Activated CD4-positive, alpha-beta T cell treated with anti-CD3 and anti-CD28 coated beads for 4 hours (primary cell): ENCODE results near the gene EEF1AKMT1.
"Not testable (repeated sequence)": the region's sequence is repeated elsewhere in the genome, so short reads cannot be mapped to it uniquely, and the experiment has no call there.

Source experiments
- DNase-seq, 2 donors: peaks; one replicate each; pipeline ENCODE4 v3.0.0-alpha.2; 2020

EEF1AKMT1 gene

DNA sequence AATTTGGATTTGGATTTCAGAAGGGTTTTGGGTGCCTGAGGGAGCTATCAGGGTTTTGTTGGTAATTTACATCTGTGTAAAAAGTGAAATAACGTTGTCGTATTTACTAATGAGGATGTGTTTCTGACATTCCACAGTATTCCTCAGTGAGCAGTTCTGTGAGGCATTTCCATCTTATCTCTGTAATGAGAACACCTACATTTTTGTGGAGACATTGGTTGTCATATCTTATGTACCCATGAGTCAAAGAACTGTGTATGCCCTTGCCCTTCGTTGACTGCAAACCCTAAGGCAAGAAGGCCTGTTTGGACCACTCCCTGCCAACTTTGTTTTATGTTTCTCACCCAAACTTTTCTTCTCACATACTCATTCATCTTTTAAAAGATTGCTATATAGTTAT is 84.5 kb downstream of the EEF1AKMT1 start:
- DNase-seq: no peak

DNA sequence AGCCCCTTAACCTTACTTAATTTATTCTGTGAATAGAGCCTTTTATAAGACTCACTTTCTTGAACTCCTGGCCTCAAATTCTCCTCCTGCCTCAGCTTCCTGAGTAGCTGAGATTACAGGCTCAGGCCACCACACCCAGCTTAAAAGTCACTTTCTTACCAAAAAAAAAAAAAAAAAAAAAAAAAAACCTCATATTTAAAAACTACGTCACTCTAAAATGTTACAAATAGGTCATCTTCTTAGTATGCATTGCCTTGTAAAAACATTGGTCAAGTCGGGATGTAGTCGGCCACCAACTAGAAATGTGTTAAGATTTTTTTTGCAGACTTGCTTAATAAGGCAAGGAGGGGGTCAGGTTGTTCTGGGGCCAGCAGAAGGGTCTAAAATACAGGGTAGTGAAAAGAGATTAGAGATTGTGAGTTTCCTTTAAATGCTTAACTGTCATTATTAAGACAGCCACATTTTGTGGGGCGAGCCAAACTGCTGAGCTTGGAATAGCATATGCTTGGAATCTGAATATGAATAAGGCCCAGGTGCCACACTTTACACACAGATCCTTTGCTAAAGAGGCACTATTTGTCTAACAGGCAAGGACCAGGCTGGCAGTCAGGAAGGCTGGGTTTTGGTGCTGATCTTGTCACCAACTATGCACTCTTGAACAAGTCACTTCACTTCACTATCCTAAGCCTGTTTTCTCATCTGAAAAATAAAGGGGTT is 86.7 kb downstream of the EEF1AKMT1 start:
- no peak for DNase-seq

GRCh38 chr13:20686167-20686566 is 87.6 kb downstream of the EEF1AKMT1 start:
- DNase-seq: no peak

DNA sequence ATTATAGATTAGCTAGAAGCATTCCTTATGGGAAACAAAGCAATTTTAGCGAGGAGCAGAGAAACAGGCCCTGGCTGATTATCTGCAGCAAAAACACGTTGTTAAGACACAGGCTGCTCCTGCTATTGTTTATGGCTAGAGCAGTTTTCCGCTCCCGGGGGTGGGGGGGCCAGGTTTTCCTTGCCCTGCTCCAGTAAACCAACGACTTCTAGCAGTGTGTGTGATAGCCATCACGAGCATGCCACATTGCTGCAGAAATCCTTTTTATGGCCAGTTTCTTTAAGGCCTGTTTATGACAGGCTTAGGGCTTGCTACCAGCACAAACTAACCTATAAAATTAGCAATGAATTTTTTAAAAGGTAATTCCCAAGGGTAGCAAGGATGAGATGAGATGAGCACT is 88.7 kb downstream of the EEF1AKMT1 start:
- DNase-seq: no peak

DNA sequence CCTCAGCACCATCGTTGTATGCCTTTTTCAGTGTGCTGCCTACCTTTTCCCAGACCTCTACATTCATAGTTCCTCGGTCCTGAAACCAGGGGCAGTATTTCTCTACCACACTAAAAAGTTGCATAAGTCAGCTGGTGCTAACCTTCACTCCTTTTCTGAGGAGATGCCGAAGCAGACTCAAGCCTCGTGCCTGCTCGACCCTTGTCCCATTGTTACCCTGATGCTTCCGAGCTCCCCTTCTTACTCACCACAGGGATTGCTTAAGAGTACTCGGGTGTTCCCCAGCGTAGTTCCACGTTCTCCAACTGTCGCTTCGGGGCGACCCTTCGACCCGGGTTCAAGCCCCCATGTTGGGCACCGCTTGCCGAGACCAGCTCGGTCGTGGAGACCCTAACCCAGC is 89.2 kb downstream of the EEF1AKMT1 start:
- DNase-seq: no peak

- no peak for DNase-seq
These were observed 89.7 kb downstream of the EEF1AKMT1 start for GRCh38 chr13:20684041-20684440.

GRCh38 chr13:20682061-20682460 is 91.7 kb downstream of the EEF1AKMT1 start:
- no peak for DNase-seq

- not testable (repeated sequence) for DNase-seq
These were observed 92.3 kb downstream of the EEF1AKMT1 start for GRCh38 chr13:20681481-20681880.

- no peak for DNase-seq
These were observed 93.2 kb downstream of the EEF1AKMT1 start for GRCh38 chr13:20680416-20681080.

GRCh38 chr13:20679879-20680278 is 93.9 kb downstream of the EEF1AKMT1 start:
- no peak for DNase-seq
